Endothelial cell of umbilical vein (primary cell): Measurements from ENCODE around the gene LMTK2. TPM values are rescaled to one million over a fixed set of nuclear protein-coding genes. Genes with fewer than 3 reads are reported as not detected.

Experiments
- BruUV-seq: library from RNA; stranded (reverse); fragments of 400-500 nt; replicated peaks from 2 replicates; lab custom pipeline; 2021; lab: Mats Ljungman, UMichigan
- CTCF ChIA-PET: fragments of 300-600, 350-600 bp; sonication (Branson Sonifier 250); formaldehyde crosslinking; loops from one replicate; lab custom pipeline; 2021; ENCODE audit warnings: antibody characterized with exemption, inconsistent platforms; lab: Charles Lee
- POLR2A ChIA-PET: fragments of 300-600, 350-600 bp; sonication (Branson Sonifier 250); formaldehyde crosslinking; loops from one replicate; lab custom pipeline; 2021; ENCODE audit warnings: antibody characterized with exemption, inconsistent platforms; lab: Charles Lee
- DNase-seq: peaks from one replicate; pipeline ENCODE4 v3.0.0-alpha.2; 2011; ENCODE audit warnings: low read depth, low spot score
- FAIRE-seq: peaks from 2 replicates; lab custom pipeline; 2011; peaks lifted over from hg19 to GRCh38; lab: Jason Lieb, UNC
- H2AFZ ChIP-seq: 2 replicates; pipeline ENCODE4 v1.6.0; 2012; ENCODE audit warnings: low read depth, low read length, control low read depth, inconsistent platforms
- H3K27ac ChIP-seq: 2 replicates; pipeline ENCODE4 v1.5.1; 2011; ENCODE audit warnings: low read depth, mild to moderate bottlenecking, control low read depth, low read length, moderate library complexity; ENCODE audit not compliant: insufficient read depth
- H3K27me3 ChIP-seq, 2 experiments: 2 replicates each; pipeline versions ENCODE4 v1.6.0 to v1.6.1; 2011; ENCODE audit warnings: low read length in 2 of 2, mixed read lengths in 1 of 2; ENCODE audit not compliant: control insufficient read depth in 2 of 2, insufficient read depth in 2 of 2
- H3K36me3 ChIP-seq, 2 experiments: 2 replicates in 1 of 2; 3 replicates in 1 of 2; pipeline ENCODE4 v1.5.1; 2011; ENCODE audit warnings: low read length in 2 of 2, mild to moderate bottlenecking in 1 of 2, moderate library complexity in 1 of 2; ENCODE audit not compliant: control insufficient read depth in 2 of 2, insufficient read depth in 2 of 2; ENCODE audit errors: extremely low read depth in 1 of 2
- H3K4me1 ChIP-seq: 3 replicates; pipeline ENCODE4 v1.5.1; 2011; ENCODE audit warnings: mild to moderate bottlenecking, low read length; ENCODE audit not compliant: control insufficient read depth, insufficient read depth; ENCODE audit errors: extremely low read depth
- H3K4me2 ChIP-seq: 2 replicates; pipeline ENCODE4 v1.6.1; 2011; ENCODE audit warnings: low read length, control low read depth, mixed read lengths; ENCODE audit not compliant: insufficient read depth
- H3K4me3 ChIP-seq, 3 experiments: fragments of 200-600 bp in 1 of 3; sonication (generic), shearing (Covaris generic) in 1 of 3; replicated peaks in 1 of 3; 2 replicates each; pipeline ENCODE4 v1.5.1; 2011 to 2016; ENCODE audit warnings: control low read depth in 3 of 3, low read length in 3 of 3, mild to moderate bottlenecking in 2 of 3, inconsistent platforms in 1 of 3, low read depth in 1 of 3, moderate library complexity in 1 of 3; ENCODE audit not compliant: insufficient read depth in 1 of 3
- H3K79me2 ChIP-seq: 2 replicates; pipeline ENCODE4 v1.6.0; 2012; ENCODE audit warnings: low read length, inconsistent platforms; ENCODE audit not compliant: control insufficient read depth, insufficient read depth
- H3K9ac ChIP-seq: replicated peaks from 2 replicates; pipeline ENCODE3; 2011; ENCODE audit warnings: low read length, control low read depth; ENCODE audit not compliant: insufficient read depth; ENCODE audit errors: extremely low read depth
- H3K9me1 ChIP-seq: replicated peaks from 3 replicates; pipeline ENCODE4 v1.6.0; 2011; ENCODE audit warnings: mild to moderate bottlenecking, low read length; ENCODE audit not compliant: control insufficient read depth, insufficient read depth; ENCODE audit errors: extremely low read depth
- H3K9me3 ChIP-seq: replicated peaks from 2 replicates; pipeline ENCODE4 v1.5.1; 2012; ENCODE audit warnings: low read length, inconsistent platforms; ENCODE audit not compliant: control insufficient read depth, insufficient read depth
- H4K20me1 ChIP-seq: replicated peaks from 2 replicates; pipeline ENCODE3; 2011; ENCODE audit warnings: mild to moderate bottlenecking, low read length; ENCODE audit not compliant: control insufficient read depth, insufficient read depth; ENCODE audit errors: extremely low read depth
- CTCF ChIP-seq, 2 donors: IDR thresholded peaks; 1 replicate in 1 of 2; 2 replicates in 1 of 2; pipeline ENCODE4 v1.5.1; 2011; ENCODE audit warnings: low read length in 2 of 2, mild to moderate bottlenecking in 2 of 2, moderate library complexity in 2 of 2, control low read depth in 1 of 2, inconsistent platforms in 1 of 2, low read depth in 1 of 2; ENCODE audit not compliant: insufficient read depth in 1 of 2; ENCODE audit errors: extremely low read depth in 1 of 2
- EZH2 ChIP-seq: IDR thresholded peaks from 2 replicates; pipeline ENCODE4 v1.6.1; 2012; ENCODE audit warnings: borderline replicate concordance, low read depth, mild to moderate bottlenecking, moderate library complexity, low read length, inconsistent platforms; ENCODE audit not compliant: severe bottlenecking
- FOS ChIP-seq: IDR thresholded peaks from 2 replicates; pipeline ENCODE4 v1.6.1; 2011; ENCODE audit warnings: mild to moderate bottlenecking, low read length, moderate library complexity, borderline replicate concordance; ENCODE audit not compliant: insufficient read depth
- GATA2 ChIP-seq: IDR thresholded peaks from 2 replicates; pipeline ENCODE4 v1.7.0; 2011; ENCODE audit warnings: low read depth, mild to moderate bottlenecking, moderate library complexity, mixed read lengths, low read length; ENCODE audit not compliant: insufficient read length, insufficient read depth
- JUN ChIP-seq: IDR thresholded peaks from 2 replicates; pipeline ENCODE4 v1.6.1; 2011; ENCODE audit warnings: borderline replicate concordance, low read depth; ENCODE audit not compliant: insufficient read length, insufficient read depth
- MAX ChIP-seq: IDR thresholded peaks from 2 replicates; pipeline ENCODE4 v1.6.1; 2011; ENCODE audit not compliant: insufficient read depth, insufficient read length
- MYC ChIP-seq: IDR thresholded peaks from one replicate; pipeline ENCODE4 v1.6.1; 2011; ENCODE audit warnings: mild to moderate bottlenecking, low read depth, low read length
- POLR2A ChIP-seq: IDR thresholded peaks from 2 replicates; pipeline ENCODE4 v1.6.1; 2012; ENCODE audit warnings: low read depth, mild to moderate bottlenecking, control low read depth, low read length
- POLR2AphosphoS5 ChIP-seq: IDR thresholded peaks from 2 replicates; pipeline ENCODE4 v1.6.1; 2012; ENCODE audit warnings: low read depth, mild to moderate bottlenecking, control low read depth, low read length, moderate library complexity; ENCODE audit not compliant: insufficient read depth
- dilution Hi-C: fragments of 300-500 bp; cut with MboI; formaldehyde crosslinking; loops from one replicate; pipeline ENCODE4 v1.15.0; 2019; ENCODE audit warnings: low sequenced_read_pairs; ENCODE audit not compliant: extremely low pct_ligation_motif_present
- intact Hi-C: fragments of 100-400 bp; cut with micrococcal nuclease; formaldehyde crosslinking; loops from one replicate; pipeline ENCODE4 v1.10.0; 2022
- polyA plus RNA-seq, 4 experiments: library from polyadenylated mRNA; depleted of rRNA in 3 of 4; stranded (reverse) in 3 of 4; unstranded in 1 of 4; fragments of >200 nt; gene quantifications; 2 replicates each; pipeline versions ENCODE4 v1.2.1 to v1.2.3, GENCODE V29; 2011 to 2012; ENCODE audit warnings: missing spikeins in 1 of 4
- total RNA-seq: library from RNA; stranded (reverse); gene quantifications from 2 replicates; pipeline ENCODE4 v1.2.3, GENCODE V29; 2021

The LMTK2 gene
- total and polyA plus RNA-seq, 2 donors (not counting 3 experiments of a cell fraction or from before 2014, with no cell fraction given): 5.9 to 13.8 TPM

- TF ChIP-seq FOS (no peak), EZH2 (no peak), POLR2AphosphoS5 (no peak), MAX (no peak), CTCF (IDR thresholded peaks at IDR 0.05; ENCODE audit: extremely low read depth in 1 of 2, insufficient read depth in 1 of 2, low read depth in 1 of 2, low read length in 2 of 2) (no peak), GATA2 (no peak), JUN (no peak), POLR2A (no peak), MYC (no peak)
Measured at GRCh38 chr7:98157761-98158160, 51.1 kb downstream of the LMTK2 start.

More at GRCh38 chr7:98157761-98158160, 51.1 kb downstream of the LMTK2 start:
- Histone ChIP-seq H3K9me3 (no peaks in the 10 kb centered on the region), H3K4me2 (no peak overlapping the region), H3K4me1 (no peaks in the 10 kb centered on the region), H3K9me1 (no peaks in the 10 kb centered on the region), H3K79me2 (no peaks in the 10 kb centered on the region), H3K27ac (no peak overlapping the region), H3K36me3 (peaks cover 5 to 8% of the 10 kb centered on the region in 2 experiments), H4K20me1 (no peaks in the 10 kb centered on the region), H3K27me3 (no peaks in the 10 kb centered on the region), H2AFZ (no peak overlapping the region), H3K4me3 (no peak overlapping the region), H3K9ac (no peak overlapping the region)
- CTCF ChIA-PET: interaction anchor here (2.1 kb wide), 1 partner anchor 11 kb away, joined by 7 read pairs; no protein-coding TSS in a partner anchor
- intact Hi-C loops: no loop called here
- FAIRE-seq (no peak), DNase-seq (no peak)
- dilution Hi-C loops: loop anchor here (25.0 kb wide), 1 partner anchor 145 kb away; no protein-coding TSS in a partner anchor
- BruUV-seq: no TSS peak
- POLR2A ChIA-PET: no interaction called here
